Choroid plexus epithelial cell (primary cell): ENCODE data around the gene RGS21.
A peak's percentile ranks its signal among the peaks of the same experiment; 100 is the strongest.

Experiments
- DNase-seq: peaks from one replicate; pipeline ENCODE4 v3.0.0-alpha.2; 2010; ENCODE audit warnings: low read depth
- H3K4me3 ChIP-seq: 2 replicates; pipeline ENCODE4 v1.5.1; 2011; ENCODE audit warnings: low read depth, mild to moderate bottlenecking, control low read depth, low read length, moderate library complexity
- TF ChIP-seq, protein P1 (sequence below): conservative IDR thresholded peaks from 2 replicates; pipeline ENCODE4 v1.5.1; 2011; ENCODE audit warnings: low read depth, mild to moderate bottlenecking, control low read depth, inconsistent platforms, low read length, moderate library complexity

The RGS21 gene

DNA sequence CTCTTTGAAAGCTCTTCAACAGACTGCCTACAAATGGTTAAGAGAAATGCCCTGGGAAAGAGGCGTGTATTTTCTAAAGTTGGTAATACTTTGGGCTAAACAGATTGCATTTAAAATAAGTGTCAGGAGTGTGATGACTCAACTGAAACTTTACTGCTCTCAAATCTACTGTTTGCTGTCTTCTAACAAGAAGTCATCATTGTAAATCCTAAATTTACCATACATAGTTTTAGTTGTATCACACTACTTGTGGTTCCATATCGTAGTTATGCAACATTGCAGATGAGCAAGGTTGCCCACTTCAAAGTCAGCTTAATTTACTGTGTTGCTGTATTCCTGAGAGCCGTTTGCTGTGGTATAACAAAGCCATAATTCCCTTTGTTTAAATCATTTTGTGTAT is 59.6 kb downstream of the RGS21 start:
- no peak overlapping the region for H3K4me3 ChIP-seq
- TF ChIP-seq, protein P1, sequence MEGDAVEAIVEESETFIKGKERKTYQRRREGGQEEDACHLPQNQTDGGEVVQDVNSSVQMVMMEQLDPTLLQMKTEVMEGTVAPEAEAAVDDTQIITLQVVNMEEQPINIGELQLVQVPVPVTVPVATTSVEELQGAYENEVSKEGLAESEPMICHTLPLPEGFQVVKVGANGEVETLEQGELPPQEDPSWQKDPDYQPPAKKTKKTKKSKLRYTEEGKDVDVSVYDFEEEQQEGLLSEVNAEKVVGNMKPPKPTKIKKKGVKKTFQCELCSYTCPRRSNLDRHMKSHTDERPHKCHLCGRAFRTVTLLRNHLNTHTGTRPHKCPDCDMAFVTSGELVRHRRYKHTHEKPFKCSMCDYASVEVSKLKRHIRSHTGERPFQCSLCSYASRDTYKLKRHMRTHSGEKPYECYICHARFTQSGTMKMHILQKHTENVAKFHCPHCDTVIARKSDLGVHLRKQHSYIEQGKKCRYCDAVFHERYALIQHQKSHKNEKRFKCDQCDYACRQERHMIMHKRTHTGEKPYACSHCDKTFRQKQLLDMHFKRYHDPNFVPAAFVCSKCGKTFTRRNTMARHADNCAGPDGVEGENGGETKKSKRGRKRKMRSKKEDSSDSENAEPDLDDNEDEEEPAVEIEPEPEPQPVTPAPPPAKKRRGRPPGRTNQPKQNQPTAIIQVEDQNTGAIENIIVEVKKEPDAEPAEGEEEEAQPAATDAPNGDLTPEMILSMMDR = no peak
- no peak for DNase-seq

DNA sequence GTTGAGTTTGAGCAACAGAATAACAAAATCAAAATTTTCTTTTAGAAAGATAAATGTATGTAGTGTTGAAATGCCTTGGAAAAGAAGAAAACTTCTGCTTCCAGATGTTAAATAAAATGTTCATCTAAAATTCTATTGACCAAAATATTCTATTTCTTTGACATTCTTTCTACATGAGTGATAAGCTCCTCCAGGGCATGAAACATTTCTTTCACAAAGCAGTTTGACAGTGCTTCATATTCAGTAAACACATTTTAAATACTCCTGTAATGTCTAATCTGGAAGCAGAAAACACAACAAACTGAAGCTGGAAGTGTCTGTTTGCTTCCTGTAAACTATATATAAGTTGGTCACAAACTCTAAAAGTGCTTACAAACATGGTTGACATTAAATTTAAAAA is 61.5 kb downstream of the RGS21 start:
- TF ChIP-seq, protein P1 = no peak
- DNase-seq = peak; percentile 8
- H3K4me3 ChIP-seq = no peak overlapping the region

DNA sequence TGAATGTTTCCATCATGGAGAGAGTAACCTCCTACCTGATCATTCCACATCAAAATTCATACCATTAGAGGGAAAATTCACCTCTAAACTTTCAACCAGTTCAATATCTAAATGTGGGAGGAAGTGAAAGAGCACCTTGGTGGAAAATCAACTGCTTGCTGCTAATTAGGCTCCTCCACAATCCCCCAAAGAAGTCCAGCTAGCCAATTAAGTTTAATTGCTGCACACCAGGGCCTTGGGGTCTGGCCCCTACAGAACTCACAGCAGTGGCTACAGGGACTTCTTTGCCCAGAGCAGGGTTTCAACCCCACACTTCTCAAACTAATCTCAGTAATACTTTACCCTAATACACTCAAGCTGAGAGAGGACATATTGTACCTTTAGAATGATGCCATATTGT is 62.1 kb downstream of the RGS21 start:
- TF ChIP-seq, protein P1 = no peak
- no peak for DNase-seq
- H3K4me3 ChIP-seq = no peak overlapping the region

DNA sequence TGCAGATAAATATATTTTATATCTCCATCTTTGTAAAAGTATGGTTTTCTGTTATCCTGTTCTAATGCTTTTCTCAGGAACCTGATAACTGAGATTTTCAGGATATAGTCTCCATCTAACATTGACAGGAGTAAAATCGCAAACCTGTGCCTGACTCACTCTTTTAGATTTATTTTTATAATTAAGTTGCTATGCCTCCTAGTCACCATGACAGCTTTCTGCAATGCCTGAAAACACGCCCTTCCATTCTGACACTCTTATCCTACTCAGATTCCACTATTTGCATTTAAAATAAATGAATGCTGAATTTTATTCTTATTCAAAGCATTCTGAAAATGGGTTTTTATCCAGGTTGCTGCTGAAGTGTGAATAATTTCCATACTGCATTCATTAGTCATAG is 62.8 kb downstream of the RGS21 start:
- H3K4me3 ChIP-seq = no peak overlapping the region
- DNase-seq = no peak
- TF ChIP-seq, protein P1 = no peak

DNA sequence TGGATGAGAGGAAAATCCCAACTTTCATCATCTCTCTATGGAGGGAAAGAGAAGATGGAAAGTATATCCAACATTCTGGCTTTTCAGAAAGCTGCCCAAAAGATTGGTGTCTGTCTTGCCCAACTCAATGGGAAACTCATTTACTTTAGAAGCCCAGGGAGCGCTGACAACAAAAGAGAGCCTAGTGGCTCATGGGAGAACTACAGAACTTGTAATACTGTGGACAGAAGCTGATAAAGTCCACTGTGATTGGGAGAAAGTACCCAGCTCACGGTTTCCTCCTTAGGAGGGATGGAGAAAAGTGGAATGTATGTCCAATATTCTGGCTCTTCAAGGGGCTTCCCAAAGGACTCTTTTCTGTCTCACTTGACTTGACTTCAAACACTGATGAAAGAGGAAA is 66.0 kb downstream of the RGS21 start:
- DNase-seq = no peak

DNA sequence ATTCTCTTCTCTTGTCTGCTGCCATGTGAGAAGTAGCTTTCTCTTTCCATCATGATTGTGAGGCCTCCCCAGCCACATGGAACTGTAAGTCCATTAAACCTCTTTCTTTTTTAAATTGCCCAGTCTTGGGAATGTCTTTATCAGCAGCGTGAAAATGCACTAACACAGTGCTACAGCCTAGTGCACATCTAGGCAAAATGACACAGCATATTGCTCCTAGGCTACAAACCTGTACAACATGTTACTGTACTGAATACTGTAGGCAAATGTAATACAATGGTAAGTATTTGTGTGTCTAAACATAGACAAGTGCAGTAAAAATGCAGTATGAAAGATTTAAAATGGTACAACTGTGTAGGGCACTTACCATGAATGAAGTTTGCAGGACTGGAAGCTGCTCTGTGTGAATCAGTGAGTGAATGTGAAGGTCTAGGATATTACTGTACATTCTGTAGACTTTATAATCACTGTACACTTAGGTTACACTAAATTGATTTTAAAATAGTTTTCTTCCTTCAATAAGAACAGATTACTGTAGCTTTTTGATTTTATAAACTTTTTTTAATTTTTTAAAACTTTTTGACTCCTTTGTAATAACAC is 69.4 kb downstream of the RGS21 start:
- no peak for DNase-seq
- TF ChIP-seq, protein P1 = no peak
- H3K4me3 ChIP-seq = no peak overlapping the region

More for the DNA sequence above, 66.0 kb downstream of the RGS21 start:
- TF ChIP-seq, protein P1 = no peak
- H3K4me3 ChIP-seq = no peak overlapping the region

DNA sequence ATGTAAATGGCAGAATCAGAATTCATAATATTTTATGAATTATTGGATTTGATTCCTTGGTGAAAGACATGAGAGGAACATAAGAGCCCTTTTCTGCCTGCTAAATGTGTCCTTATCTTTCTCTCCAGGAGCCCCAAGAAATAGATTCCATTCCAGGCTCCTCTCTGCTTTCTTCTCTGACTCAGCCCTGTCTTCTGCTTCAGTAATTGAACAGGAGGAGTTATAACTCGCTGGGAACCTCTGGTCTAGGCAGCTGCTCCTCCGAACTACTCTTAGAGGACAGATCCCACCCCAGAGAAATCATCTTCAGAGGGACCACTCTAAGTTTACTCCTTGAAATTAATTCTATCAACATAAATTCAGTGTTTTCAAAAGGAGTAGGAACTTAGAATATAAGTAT is 78.4 kb downstream of the RGS21 start:
- DNase-seq = peak; percentile 6
- TF ChIP-seq, protein P1 = no peak

More for the DNA sequence above, 78.4 kb downstream of the RGS21 start:
- H3K4me3 ChIP-seq = no peak overlapping the region
